Measurements from ENCODE around the gene IRAG1. TPM values are rescaled to one million over a fixed set of nuclear protein-coding genes. Genes with fewer than 3 reads are reported as not detected.

IRAG1 gene
- total RNA-seq, 1 experiment from 2014 or later, result 0.21 TPM

DNA sequence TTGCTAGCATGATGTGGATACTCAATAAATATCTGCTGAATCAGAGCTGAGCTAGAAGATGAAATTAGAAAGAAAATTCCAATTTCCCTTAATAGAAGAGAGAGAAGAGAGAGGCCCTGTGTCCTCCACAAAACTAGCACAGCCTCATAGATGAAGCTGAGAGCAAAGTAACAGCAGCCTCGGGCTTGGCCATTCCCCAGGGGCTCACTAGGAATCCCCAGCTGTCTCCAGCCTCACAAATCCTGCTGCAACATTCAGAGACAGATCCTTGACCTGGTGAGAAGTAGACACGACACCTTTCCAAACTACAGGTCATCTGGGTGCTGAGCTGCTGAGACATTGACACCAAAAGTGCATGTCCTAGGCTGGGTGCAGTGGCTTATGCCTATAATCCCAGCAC is 26.1 kb upstream of the IRAG1 start:
- intact Hi-C loops (cut with micrococcal nuclease; ENCODE audit: unreplicated experiment), result no loop called here
- in situ Hi-C loops (cut with HindIII; ENCODE audit: low pct_unique_long_range_greater_than_20kb, low sequenced_read_pairs), result no loop called here
- BruUV-seq (replicated peaks), result no TSS peak
- DNase-seq (ENCODE audit: low read depth, low spot score) (no peak), ATAC-seq (no peak)
- Histone ChIP-seq H3K27me3 (ENCODE audit: control insufficient read depth, insufficient read depth, low read length) (no peaks in the 10 kb centered on the region), H3K36me3 (ENCODE audit: control insufficient read depth, insufficient read depth, low read length) (no peaks in the 10 kb centered on the region), H3K4me3 (ENCODE audit: low read depth in 2 of 2, low read length in 2 of 2) (no peak overlapping the region), H3K9me3 (ENCODE audit: control insufficient read depth, insufficient read depth, low read depth, low read length) (no peaks in the 10 kb centered on the region), H3K27ac (ENCODE audit: low read length) (no peak overlapping the region), H3K4me1 (ENCODE audit: control insufficient read depth, insufficient read depth, low read length) (peaks cover 4% of the 10 kb centered on the region; the same call in 1 of the 2 replicates)
- CTCF ChIA-PET, result no interaction called here
- no peak for TF ChIP-seq TCF7L2 (IDR thresholded peaks at IDR 0.05; ENCODE audit: low read depth, low read length)
- TF ChIP-seq, protein P1, sequence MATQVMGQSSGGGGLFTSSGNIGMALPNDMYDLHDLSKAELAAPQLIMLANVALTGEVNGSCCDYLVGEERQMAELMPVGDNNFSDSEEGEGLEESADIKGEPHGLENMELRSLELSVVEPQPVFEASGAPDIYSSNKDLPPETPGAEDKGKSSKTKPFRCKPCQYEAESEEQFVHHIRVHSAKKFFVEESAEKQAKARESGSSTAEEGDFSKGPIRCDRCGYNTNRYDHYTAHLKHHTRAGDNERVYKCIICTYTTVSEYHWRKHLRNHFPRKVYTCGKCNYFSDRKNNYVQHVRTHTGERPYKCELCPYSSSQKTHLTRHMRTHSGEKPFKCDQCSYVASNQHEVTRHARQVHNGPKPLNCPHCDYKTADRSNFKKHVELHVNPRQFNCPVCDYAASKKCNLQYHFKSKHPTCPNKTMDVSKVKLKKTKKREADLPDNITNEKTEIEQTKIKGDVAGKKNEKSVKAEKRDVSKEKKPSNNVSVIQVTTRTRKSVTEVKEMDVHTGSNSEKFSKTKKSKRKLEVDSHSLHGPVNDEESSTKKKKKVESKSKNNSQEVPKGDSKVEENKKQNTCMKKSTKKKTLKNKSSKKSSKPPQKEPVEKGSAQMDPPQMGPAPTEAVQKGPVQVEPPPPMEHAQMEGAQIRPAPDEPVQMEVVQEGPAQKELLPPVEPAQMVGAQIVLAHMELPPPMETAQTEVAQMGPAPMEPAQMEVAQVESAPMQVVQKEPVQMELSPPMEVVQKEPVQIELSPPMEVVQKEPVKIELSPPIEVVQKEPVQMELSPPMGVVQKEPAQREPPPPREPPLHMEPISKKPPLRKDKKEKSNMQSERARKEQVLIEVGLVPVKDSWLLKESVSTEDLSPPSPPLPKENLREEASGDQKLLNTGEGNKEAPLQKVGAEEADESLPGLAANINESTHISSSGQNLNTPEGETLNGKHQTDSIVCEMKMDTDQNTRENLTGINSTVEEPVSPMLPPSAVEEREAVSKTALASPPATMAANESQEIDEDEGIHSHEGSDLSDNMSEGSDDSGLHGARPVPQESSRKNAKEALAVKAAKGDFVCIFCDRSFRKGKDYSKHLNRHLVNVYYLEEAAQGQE (IDR thresholded peaks at IDR 0.05; ENCODE audit: insufficient read depth in 1 of 2, low read depth in 2 of 2, low read length in 1 of 2), result no peak
- POLR2A ChIA-PET, result interaction anchor here (0.6 kb wide), 1 partner anchor 64 kb away, joined by 3 read pairs; no protein-coding TSS in a partner anchor

DNA sequence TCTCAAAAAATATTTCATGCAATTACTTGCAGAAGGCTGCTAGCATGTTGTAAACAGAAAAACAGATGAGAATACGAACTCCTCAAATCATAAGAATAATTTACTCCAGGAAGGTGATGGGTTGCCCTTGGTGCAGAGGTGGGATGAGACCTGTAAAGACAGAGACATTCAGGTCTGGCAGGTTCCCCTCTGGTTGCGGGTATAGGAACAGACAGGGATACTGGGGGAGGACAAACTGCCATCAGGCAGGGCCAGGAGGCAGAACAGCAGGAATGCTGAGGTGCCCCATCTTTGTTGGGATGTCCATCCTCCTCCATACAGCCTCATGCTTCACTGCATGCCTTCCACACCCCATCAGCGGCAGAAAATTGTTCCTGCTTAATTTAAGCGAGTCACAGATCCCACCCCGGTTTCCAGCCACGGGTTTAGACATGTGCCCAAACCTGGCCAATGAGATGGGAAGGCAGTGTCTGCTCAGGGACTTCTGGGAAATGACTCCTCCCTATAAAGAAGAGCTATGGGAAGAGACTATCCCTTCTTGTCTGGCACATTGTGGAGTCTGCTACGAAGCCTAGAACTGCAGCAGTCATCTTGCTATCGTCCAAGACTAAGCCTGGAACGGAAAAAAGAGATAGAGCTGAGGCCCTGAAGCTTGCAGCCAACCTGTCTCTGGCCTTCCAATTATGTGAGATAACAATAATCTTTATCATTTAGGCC is 23.1 kb upstream of the IRAG1 start:
- DNase-seq (ENCODE audit: low read depth, low spot score), result no peak
- intact Hi-C loops (cut with micrococcal nuclease; ENCODE audit: unreplicated experiment), result no loop called here

More for the DNA sequence above, 23.1 kb upstream of the IRAG1 start:
- no peak overlapping the region for H3K27ac ChIP-seq (ENCODE audit: low read length)
- TF ChIP-seq, protein P1 (IDR thresholded peaks at IDR 0.05; ENCODE audit: insufficient read depth in 1 of 2, low read depth in 2 of 2, low read length in 1 of 2), result no peak
- TF ChIP-seq TCF7L2 (IDR thresholded peaks at IDR 0.05; ENCODE audit: low read depth, low read length), result no peak
- no peak for TF ChIP-seq SIN3A (IDR thresholded peaks at IDR 0.05; ENCODE audit: borderline replicate concordance, insufficient read depth, low read depth, low read length)
- TF ChIP-seq, protein P2, sequence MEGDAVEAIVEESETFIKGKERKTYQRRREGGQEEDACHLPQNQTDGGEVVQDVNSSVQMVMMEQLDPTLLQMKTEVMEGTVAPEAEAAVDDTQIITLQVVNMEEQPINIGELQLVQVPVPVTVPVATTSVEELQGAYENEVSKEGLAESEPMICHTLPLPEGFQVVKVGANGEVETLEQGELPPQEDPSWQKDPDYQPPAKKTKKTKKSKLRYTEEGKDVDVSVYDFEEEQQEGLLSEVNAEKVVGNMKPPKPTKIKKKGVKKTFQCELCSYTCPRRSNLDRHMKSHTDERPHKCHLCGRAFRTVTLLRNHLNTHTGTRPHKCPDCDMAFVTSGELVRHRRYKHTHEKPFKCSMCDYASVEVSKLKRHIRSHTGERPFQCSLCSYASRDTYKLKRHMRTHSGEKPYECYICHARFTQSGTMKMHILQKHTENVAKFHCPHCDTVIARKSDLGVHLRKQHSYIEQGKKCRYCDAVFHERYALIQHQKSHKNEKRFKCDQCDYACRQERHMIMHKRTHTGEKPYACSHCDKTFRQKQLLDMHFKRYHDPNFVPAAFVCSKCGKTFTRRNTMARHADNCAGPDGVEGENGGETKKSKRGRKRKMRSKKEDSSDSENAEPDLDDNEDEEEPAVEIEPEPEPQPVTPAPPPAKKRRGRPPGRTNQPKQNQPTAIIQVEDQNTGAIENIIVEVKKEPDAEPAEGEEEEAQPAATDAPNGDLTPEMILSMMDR (IDR thresholded peaks at IDR 0.05), result no peak
- H3K4me3 ChIP-seq (ENCODE audit: low read depth in 2 of 2, low read length in 2 of 2), result no peak overlapping the region
- peaks cover 3% of the 10 kb centered on the region; the same call in 1 of the 2 replicates for H3K27me3 ChIP-seq (ENCODE audit: control insufficient read depth, insufficient read depth, low read length)
- in situ Hi-C loops (cut with HindIII; ENCODE audit: low pct_unique_long_range_greater_than_20kb, low sequenced_read_pairs), result no loop called here
- H3K4me1 ChIP-seq (ENCODE audit: control insufficient read depth, insufficient read depth, low read length), result peaks cover 4% of the 10 kb centered on the region; the same call in 1 of the 2 replicates
- BruUV-seq (replicated peaks), result no TSS peak
- POLR2A ChIA-PET, result no interaction called here
- CTCF ChIA-PET, result no interaction called here
- ATAC-seq, result no peak
- H3K36me3 ChIP-seq (ENCODE audit: control insufficient read depth, insufficient read depth, low read length), result no peaks in the 10 kb centered on the region
- H3K9me3 ChIP-seq (ENCODE audit: control insufficient read depth, insufficient read depth, low read depth, low read length), result no peaks in the 10 kb centered on the region
